GM12891 (cell line): ENCODE data around the gene JUND.

Experiments
- PAX5 ChIP-seq: IDR thresholded peaks from 2 replicates; pipeline ENCODE4 v1.6.1; 2011; ENCODE audit warnings: low read length, moderate library complexity, mild to moderate bottlenecking; ENCODE audit not compliant: insufficient read depth, severe bottlenecking
- POLR2A ChIP-seq: IDR thresholded peaks from 2 replicates; pipeline ENCODE4 v1.6.1; 2011; ENCODE audit warnings: low read depth, low read length, control low read depth
- POLR2AphosphoS5 ChIP-seq: IDR thresholded peaks from 2 replicates; pipeline ENCODE4 v1.6.1; 2011; ENCODE audit warnings: low read depth, low read length, control low read depth

GRCh38 chr19:18278521-18279265, 2.7 kb downstream of the JUND start:
- TF ChIP-seq PAX5, result no peak
- peak; percentile 12; the same call in 1 of the 2 replicates for TF ChIP-seq POLR2A
- no peak; the same call in 1 of the 2 replicates for TF ChIP-seq POLR2AphosphoS5
